ENCODE results near the gene KIAA1671.

The KIAA1671 gene

DNA sequence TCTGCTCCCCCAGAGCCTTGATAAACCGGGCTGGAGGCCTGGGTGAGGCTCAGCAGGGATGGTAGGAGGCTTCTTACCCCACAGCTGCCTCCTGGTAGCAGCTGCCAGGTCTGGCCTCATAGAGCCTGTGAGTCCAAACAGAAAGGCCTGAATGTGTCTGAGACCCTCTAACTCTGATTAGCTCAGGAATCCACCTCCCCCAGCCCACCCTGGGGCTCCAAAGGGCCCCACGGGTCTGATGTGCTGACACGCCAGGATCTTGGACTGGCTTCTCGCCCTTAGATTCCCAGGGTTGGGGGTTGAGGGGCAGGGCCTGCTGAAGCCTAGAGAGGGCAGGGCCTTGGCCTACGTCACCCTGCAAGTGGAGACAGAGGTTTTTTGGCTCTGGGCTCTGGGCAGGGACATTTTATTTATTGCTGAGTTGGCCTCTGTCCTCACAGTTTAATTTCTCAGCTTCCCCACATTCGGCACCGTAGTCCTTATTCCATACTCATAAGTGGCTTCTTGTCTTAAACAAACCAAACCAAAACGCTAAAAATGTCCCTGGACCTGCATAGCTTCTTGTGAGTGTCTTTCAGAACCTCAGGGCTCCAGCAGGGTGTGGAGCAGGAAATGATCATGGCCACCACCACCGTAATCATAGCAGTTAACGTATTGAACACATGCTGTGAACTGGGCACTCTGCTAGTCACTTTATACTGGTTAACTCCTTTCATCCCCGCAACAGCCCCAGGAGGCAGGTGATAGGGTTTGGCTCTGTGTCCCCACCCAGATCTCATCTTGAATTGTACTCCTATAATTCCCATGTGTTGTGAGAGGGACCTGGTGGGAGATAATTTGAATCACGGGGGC lies 25.1 kb downstream of the KIAA1671 start:
- DNase-seq, result no peak

- no peak for DNase-seq
These were observed 25.8 kb downstream of the KIAA1671 start for GRCh38 chr22:24978308-24978707.

DNA sequence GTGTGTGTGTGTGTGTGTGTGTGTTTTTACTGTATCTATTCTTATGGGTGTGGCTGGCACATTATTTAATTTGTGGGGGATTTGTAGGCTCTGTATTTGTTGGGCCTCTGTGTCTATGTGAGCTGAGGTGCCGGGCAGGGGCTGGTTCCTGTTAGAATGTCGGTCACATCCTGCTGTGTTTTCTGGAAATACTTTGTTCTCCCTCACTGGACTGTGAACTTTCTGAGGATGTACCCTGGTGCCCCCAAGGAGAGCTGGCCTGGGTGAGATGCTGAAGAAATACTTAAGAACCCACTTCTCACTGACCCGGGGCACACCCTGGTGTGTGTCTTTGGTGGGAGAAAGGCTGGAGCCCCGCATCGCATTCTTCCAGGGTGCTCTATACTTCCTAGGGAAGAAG lies 28.6 kb downstream of the KIAA1671 start:
- no peak for DNase-seq

GRCh38 chr22:24981656-24982055 lies 29.1 kb downstream of the KIAA1671 start:
- DNase-seq, result no peak

- no peak for DNase-seq
These were observed 30.0 kb downstream of the KIAA1671 start for GRCh38 chr22:24982301-24983056.

DNA sequence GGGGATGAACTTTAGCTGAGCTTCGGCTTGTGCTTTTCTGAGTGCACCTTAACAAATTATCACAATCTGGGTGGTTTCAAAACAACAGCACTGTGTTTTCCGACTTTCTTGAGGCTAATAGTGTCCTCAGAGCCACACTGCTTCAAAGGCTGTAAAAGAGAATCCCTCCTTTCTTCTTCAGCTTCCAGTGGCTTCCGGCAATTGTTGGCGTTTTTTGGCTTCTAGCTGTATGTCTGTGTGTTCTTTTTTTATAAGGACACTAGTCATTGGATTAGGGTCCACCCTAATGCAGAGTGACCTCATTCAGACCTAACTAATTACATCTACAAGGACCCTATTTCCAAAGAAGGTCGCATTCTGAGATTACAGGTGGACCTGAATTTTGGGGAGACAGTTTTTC lies 30.6 kb downstream of the KIAA1671 start:
- DNase-seq, result no peak

- DNase-seq, result no peak
These were observed 31.6 kb downstream of the KIAA1671 start for GRCh38 chr22:24984122-24984521.

- peak in 2 of 51 donors; percentile 16 to 48 for DNase-seq
These were observed 33.3 kb downstream of the KIAA1671 start for GRCh38 chr22:24985826-24986214.

DNA sequence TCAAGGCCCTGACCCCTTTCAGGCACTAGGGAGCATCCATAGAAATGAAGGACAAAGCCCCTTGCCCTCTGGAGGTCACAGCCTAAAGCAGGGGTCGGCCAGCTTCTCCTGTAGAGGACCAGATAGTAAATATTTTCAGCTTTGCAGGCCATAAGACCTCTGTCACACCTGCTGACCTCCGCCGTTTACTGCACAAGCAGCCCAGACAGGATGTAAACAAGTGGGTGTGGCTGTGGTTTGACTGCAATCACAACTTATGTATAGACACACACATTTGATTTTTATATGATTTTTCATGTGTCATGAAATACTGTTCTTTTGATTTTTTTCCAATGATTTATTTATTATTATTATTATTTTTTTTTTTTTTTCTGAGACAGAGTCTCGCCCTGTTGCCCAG lies 34.3 kb downstream of the KIAA1671 start:
- DNase-seq, result no peak

DNA sequence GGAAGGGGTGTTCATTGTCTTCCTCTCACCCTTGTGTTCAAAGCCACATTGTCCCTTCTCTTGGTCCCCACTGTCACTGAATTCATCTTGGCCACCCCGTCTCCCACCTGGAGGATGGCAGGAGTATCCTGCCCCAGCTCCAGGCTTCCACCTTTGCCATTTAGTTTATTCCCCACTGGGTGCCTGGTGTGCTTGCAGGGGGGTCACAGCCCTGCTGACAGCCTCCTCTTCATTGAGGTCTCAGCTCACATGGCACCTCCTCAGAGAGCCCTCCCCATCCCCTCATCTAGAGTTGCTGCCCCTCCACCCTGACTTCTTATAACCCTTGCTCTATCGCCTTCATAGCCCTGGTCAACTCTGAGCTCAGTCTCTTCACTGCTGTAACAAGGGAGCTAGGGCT lies 36.6 kb downstream of the KIAA1671 start:
- no peak for DNase-seq

- DNase-seq, result peak in 11 of 51 donors; percentile 8 to 42 (median 26)
These were observed 37.0 kb downstream of the KIAA1671 start for GRCh38 chr22:24989541-24989951.

DNA sequence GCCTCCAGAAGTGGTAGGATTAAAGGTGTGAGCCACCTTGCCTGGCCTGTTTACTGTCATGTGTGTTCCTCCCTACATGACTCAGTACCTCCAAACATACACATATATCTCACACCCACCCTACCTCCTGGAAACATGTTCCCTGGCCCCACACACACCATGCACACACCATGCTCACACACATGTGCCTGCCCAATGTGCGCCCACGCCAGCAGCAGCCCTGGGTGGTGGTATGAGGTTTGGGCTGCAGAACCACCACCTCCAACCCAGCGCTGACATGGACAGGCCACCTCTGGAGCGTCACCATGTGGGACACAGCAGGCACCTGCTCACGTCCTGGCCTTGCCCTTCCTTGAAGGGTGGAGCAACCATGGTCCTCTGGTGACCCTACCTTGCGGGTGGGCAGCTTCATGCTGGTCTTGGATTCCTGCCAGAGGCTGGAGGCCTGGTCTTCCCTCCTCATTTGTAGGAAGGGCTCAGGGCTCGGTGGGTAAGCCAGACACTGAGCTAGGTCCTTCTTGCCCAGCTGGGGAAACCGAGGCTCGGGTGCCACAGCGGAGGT lies 37.9 kb downstream of the KIAA1671 start:
- DNase-seq, result no peak

DNA sequence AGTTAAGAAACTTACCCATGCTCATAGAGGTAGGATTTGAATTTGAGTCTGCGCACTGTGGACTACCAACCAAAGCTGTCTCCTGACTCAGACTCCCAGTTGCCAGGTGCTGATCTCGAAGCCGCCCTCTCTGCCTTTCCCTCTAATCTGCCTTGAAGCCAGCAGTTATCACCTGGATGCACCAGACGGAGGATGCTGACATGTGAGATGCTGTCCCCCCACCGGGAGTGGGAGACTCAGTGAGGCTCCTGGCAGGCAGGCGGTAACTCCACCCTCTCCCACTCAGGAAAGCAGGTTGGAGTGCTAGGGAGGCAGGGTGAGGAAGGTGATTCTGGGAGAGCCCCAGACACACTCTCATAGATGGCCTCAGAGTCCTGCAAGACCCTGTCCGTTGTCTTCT lies 40.4 kb downstream of the KIAA1671 start:
- DNase-seq, result no peak

GRCh38 chr22:24994070-24994763 lies 41.7 kb downstream of the KIAA1671 start:
- DNase-seq, result no peak

DNA sequence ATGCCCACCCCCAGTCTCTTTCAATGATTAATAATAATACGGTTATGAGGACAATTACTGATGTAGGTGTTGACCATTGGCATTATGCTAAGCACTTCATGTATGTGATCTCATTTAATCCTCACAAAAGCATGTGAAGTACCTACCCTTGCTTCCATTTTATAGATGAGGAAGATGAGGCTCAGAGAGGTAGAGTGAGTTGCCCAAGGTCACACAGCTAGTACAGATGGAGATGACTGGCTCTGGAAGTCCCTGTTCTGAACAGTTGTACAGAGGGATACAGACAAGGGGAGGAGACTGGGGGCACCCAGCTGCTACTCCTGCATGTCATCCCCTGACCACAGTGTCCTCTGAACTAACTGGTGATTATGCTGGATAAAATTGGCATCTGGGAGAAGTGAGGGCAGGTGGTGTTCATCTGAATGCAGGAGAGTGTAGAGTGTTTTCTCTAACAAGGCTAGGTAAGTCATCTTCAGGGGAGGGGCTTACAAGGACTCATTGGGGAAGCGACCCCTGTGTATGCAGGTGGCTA lies 43.2 kb downstream of the KIAA1671 start:
- no peak for DNase-seq

DNA sequence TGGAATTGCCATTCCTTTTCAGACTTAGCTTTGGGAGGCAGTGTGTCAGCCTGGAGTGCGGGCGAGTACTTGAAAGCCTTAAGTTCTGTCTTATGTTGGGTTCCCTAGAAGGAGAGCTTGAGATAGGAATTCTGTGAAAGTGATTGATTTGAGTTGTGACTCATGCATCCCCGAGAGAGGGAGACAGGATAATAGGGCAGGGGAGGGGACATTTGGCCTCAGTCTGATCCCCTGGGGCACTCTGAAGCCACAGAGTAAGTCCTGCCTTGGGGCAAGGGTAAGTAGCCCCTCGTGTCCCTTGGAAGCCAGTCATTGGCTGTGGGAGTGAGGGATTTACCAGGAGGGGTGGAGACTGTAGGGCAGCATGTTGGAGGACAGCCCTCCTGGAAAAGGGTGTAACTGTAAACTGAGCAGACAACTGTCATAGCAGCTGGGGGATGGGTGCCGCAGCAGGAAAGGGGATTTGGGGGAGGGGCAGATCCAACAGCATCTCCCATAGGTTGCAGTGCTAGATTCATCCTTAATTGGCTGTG lies 44.0 kb downstream of the KIAA1671 start:
- DNase-seq, result no peak

DNA sequence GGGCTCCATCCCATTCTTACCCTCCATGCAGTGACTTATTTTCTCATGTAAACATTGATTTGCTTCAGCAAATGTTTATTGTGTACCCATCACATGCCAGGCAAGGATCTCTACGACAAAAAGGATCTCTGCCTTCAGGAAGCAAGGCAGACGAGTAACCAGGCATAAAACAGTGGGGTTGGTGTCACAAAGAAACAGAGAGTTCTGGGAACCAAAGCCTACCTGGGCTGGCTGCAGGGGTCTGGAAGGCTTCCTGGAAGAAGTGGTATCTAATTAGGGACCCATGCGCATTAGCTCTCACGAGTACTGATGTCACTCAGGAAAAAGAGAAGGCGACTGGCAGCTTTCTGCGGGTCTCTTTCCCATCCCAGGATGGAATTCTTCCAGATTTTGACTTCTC lies 44.5 kb downstream of the KIAA1671 start:
- DNase-seq, result no peak

DNA sequence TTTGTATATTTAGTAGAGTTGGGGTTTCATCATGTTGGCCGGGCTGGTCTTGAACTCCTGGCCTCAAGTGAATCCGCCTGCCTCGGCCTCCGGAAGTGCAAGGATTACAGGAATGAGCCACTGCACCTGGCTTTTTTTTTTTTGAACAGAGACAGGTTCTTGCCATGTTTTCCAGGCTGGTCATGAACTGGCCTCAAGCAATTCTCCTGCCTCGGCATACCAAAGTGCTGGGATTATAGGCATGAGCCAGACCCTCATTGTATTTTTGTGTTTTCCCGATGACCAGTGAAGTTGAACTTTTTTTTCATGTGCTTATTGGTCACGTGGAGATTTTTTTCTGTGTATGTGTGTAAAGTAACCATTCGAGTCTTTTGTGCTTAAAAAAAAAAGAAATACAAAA lies 48.2 kb downstream of the KIAA1671 start:
- no peak for DNase-seq

- no peak for DNase-seq
These were observed 49.9 kb downstream of the KIAA1671 start for GRCh38 chr22:25002241-25002985.

GRCh38 chr22:25006354-25006753 lies 53.8 kb downstream of the KIAA1671 start:
- DNase-seq, result no peak

Data from hypothalamus (tissue), 51 donors.